ENCODE results near the gene CADPS2. TPM values are rescaled to one million over a fixed set of nuclear protein-coding genes. Genes with fewer than 3 reads are reported as not detected.

The CADPS2 gene
- total and polyA plus RNA-seq, 2 donors (not counting 3 experiments of a cell fraction or from before 2014, with no cell fraction given), result 9.5 to 22.6 TPM

DNA sequence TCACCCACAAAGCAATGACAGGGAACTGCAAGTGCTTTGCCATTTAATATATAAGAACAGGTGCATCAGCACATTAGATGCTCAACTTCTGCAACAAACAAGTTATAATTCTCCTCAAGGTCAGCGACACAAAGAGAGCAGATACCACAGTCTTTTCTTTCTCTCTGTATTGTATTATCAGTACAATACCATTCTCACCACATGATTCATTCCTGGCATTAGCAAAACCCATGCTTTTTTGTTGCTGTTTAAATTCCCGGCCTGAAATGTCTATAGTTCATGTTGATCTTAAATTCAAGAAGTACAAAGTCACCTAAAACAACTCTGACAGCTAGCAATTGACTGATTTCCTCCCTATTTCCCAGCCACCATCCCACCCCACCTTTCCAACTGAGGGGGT, 469.9 kb downstream of the CADPS2 start:
- dilution Hi-C loops (cut with MboI; ENCODE audit: extremely low pct_ligation_motif_present, low sequenced_read_pairs) (no loop called here), intact Hi-C loops (cut with micrococcal nuclease) (no loop called here)
- no peaks in the 10 kb centered on the region for H3K4me1 ChIP-seq (ENCODE audit: control insufficient read depth, extremely low read depth, insufficient read depth, low read length)
- H3K9me3 ChIP-seq (replicated peaks; ENCODE audit: control insufficient read depth, insufficient read depth, low read length), result no peaks in the 10 kb centered on the region
- H3K4me2 ChIP-seq (ENCODE audit: insufficient read depth, low read length), result no peak overlapping the region
- POLR2A ChIA-PET, result no interaction called here
- H3K79me2 ChIP-seq (ENCODE audit: control insufficient read depth, insufficient read depth, low read length), result no peaks in the 10 kb centered on the region
- H3K27me3 ChIP-seq (ENCODE audit: control insufficient read depth in 2 of 2, insufficient read depth in 2 of 2, low read length in 2 of 2), result no peaks in the 10 kb centered on the region
- H4K20me1 ChIP-seq (replicated peaks; ENCODE audit: control insufficient read depth, extremely low read depth, insufficient read depth, low read length), result no peaks in the 10 kb centered on the region
- no peaks in the 10 kb centered on the region for H3K9me1 ChIP-seq (replicated peaks; ENCODE audit: control insufficient read depth, extremely low read depth, insufficient read depth, low read length)
- CTCF ChIA-PET, result no interaction called here
- H3K4me3 ChIP-seq (replicated peaks in 1 of 3; ENCODE audit: insufficient read depth in 1 of 3, low read depth in 1 of 3, low read length in 3 of 3), result no peak overlapping the region
- DNase-seq (ENCODE audit: low read depth, low spot score), result no peak
- H3K9ac ChIP-seq (replicated peaks; ENCODE audit: extremely low read depth, insufficient read depth, low read length), result no peak overlapping the region
- no TSS peak for BruUV-seq (replicated peaks)
- TF ChIP-seq JUN (IDR thresholded peaks at IDR 0.05; ENCODE audit: borderline replicate concordance, insufficient read depth, insufficient read length, low read depth) (no peak), EZH2 (IDR thresholded peaks at IDR 0.05; ENCODE audit: borderline replicate concordance, low read depth, low read length, severe bottlenecking) (no peak)
- TF ChIP-seq, protein P1, sequence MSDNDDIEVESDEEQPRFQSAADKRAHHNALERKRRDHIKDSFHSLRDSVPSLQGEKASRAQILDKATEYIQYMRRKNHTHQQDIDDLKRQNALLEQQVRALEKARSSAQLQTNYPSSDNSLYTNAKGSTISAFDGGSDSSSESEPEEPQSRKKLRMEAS (IDR thresholded peaks at IDR 0.05; ENCODE audit: insufficient read depth, insufficient read length), result no peak
- H2AFZ ChIP-seq (ENCODE audit: low read depth, low read length), result no peak overlapping the region
- no peaks in the 10 kb centered on the region for H3K36me3 ChIP-seq (ENCODE audit: control insufficient read depth in 2 of 2, extremely low read depth in 1 of 2, insufficient read depth in 2 of 2, low read length in 2 of 2)
- no peak for FAIRE-seq
- no peak overlapping the region for H3K27ac ChIP-seq (ENCODE audit: insufficient read depth, low read depth, low read length)

DNA sequence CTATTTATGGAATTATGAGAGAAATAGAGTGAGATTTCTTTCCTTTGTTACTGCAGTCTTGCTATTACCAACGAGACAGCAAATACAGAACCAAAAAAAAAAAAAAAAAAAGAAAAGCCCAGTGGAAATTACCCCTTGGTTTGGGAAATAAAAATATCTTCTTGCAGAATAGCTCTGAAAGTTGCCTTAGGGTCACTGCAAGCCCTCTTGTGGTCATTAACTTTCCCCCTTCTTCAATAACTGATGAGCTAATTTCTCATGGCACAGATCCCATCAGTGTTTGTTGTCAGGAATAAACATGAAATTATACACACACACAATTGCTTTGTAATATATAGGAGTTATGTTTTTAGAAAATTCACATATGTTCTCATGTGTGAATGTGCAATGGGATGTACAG, 470.8 kb downstream of the CADPS2 start:
- Histone ChIP-seq H4K20me1 (replicated peaks; ENCODE audit: control insufficient read depth, extremely low read depth, insufficient read depth, low read length) (no peaks in the 10 kb centered on the region), H3K27ac (ENCODE audit: insufficient read depth, low read depth, low read length) (no peak overlapping the region), H3K4me3 (replicated peaks in 1 of 3; ENCODE audit: insufficient read depth in 1 of 3, low read depth in 1 of 3, low read length in 3 of 3) (no peak overlapping the region), H3K9me1 (replicated peaks; ENCODE audit: control insufficient read depth, extremely low read depth, insufficient read depth, low read length) (no peaks in the 10 kb centered on the region), H3K27me3 (ENCODE audit: control insufficient read depth in 2 of 2, insufficient read depth in 2 of 2, low read length in 2 of 2) (no peaks in the 10 kb centered on the region), H3K4me1 (ENCODE audit: control insufficient read depth, extremely low read depth, insufficient read depth, low read length) (no peaks in the 10 kb centered on the region), H3K36me3 (ENCODE audit: control insufficient read depth in 2 of 2, extremely low read depth in 1 of 2, insufficient read depth in 2 of 2, low read length in 2 of 2) (no peaks in the 10 kb centered on the region), H3K4me2 (ENCODE audit: insufficient read depth, low read length) (no peak overlapping the region), H3K9ac (replicated peaks; ENCODE audit: extremely low read depth, insufficient read depth, low read length) (no peak overlapping the region), H2AFZ (ENCODE audit: low read depth, low read length) (no peak overlapping the region), H3K79me2 (ENCODE audit: control insufficient read depth, insufficient read depth, low read length) (no peaks in the 10 kb centered on the region), H3K9me3 (replicated peaks; ENCODE audit: control insufficient read depth, insufficient read depth, low read length) (no peaks in the 10 kb centered on the region)
- intact Hi-C loops (cut with micrococcal nuclease), result no loop called here
- dilution Hi-C loops (cut with MboI; ENCODE audit: extremely low pct_ligation_motif_present, low sequenced_read_pairs), result no loop called here
- FAIRE-seq (no peak), DNase-seq (ENCODE audit: low read depth, low spot score) (no peak)
- TF ChIP-seq POLR2AphosphoS5 (IDR thresholded peaks at IDR 0.05; ENCODE audit: insufficient read depth, low read depth, low read length), result no peak
- TF ChIP-seq GATA2 (IDR thresholded peaks at IDR 0.05; ENCODE audit: insufficient read depth, insufficient read length, low read depth, low read length), result no peak
- no peak for TF ChIP-seq MYC (IDR thresholded peaks at IDR 0.05; ENCODE audit: low read depth, low read length)
- TF ChIP-seq EZH2 (IDR thresholded peaks at IDR 0.05; ENCODE audit: borderline replicate concordance, low read depth, low read length, severe bottlenecking), result no peak
- TF ChIP-seq, protein P1 (IDR thresholded peaks at IDR 0.05; ENCODE audit: insufficient read depth, insufficient read length), result no peak
- TF ChIP-seq JUN (IDR thresholded peaks at IDR 0.05; ENCODE audit: borderline replicate concordance, insufficient read depth, insufficient read length, low read depth), result no peak
- no peak for TF ChIP-seq FOS (IDR thresholded peaks at IDR 0.05; ENCODE audit: borderline replicate concordance, insufficient read depth, low read length)
- TF ChIP-seq POLR2A (IDR thresholded peaks at IDR 0.05; ENCODE audit: low read depth, low read length), result no peak
- TF ChIP-seq, protein P2, sequence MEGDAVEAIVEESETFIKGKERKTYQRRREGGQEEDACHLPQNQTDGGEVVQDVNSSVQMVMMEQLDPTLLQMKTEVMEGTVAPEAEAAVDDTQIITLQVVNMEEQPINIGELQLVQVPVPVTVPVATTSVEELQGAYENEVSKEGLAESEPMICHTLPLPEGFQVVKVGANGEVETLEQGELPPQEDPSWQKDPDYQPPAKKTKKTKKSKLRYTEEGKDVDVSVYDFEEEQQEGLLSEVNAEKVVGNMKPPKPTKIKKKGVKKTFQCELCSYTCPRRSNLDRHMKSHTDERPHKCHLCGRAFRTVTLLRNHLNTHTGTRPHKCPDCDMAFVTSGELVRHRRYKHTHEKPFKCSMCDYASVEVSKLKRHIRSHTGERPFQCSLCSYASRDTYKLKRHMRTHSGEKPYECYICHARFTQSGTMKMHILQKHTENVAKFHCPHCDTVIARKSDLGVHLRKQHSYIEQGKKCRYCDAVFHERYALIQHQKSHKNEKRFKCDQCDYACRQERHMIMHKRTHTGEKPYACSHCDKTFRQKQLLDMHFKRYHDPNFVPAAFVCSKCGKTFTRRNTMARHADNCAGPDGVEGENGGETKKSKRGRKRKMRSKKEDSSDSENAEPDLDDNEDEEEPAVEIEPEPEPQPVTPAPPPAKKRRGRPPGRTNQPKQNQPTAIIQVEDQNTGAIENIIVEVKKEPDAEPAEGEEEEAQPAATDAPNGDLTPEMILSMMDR (IDR thresholded peaks at IDR 0.05; ENCODE audit: extremely low read depth in 1 of 2, insufficient read depth in 1 of 2, low read depth in 1 of 2, low read length in 2 of 2), result no peak
- BruUV-seq (replicated peaks), result no TSS peak
- POLR2A ChIA-PET, result no interaction called here
- CTCF ChIA-PET, result no interaction called here
